ENCODE results near the gene SPEN.

The SPEN gene

GRCh38 chr1:15939181-15940109 lies 91.9 kb downstream of the SPEN start:
- no peak for DNase-seq

- no peak for DNase-seq
Observed at GRCh38 chr1:15940110-15941043, 92.9 kb downstream of the SPEN start.

- no peak for DNase-seq
Observed at GRCh38 chr1:15941044-15941840, 93.7 kb downstream of the SPEN start.

- no peak for DNase-seq
Observed at GRCh38 chr1:15941899-15942660, 94.6 kb downstream of the SPEN start.

- no peak for DNase-seq
Observed at GRCh38 chr1:15942661-15943327, 95.3 kb downstream of the SPEN start.

- no peak for DNase-seq
Observed at GRCh38 chr1:15943328-15943991, 96.0 kb downstream of the SPEN start.

- DNase-seq, result no peak
Observed at GRCh38 chr1:15943992-15944307, 96.4 kb downstream of the SPEN start.

- no peak for DNase-seq
Observed at GRCh38 chr1:15944308-15945010, 97.0 kb downstream of the SPEN start.

GRCh38 chr1:15945011-15945831 lies 97.7 kb downstream of the SPEN start:
- DNase-seq, result no peak

- DNase-seq, result no peak
Observed at GRCh38 chr1:15945832-15946448, 98.4 kb downstream of the SPEN start.

GRCh38 chr1:15946571-15947381 lies 99.3 kb downstream of the SPEN start:
- DNase-seq, result no peak

- no peak for DNase-seq
Observed at GRCh38 chr1:15947382-15948090, 100.0 kb downstream of the SPEN start.

- no peak for DNase-seq
Observed at GRCh38 chr1:15948091-15948591, 100.6 kb downstream of the SPEN start.

- no peak for DNase-seq
Observed at GRCh38 chr1:15948595-15949452, 101.3 kb downstream of the SPEN start.

GRCh38 chr1:15949453-15950245 lies 102.1 kb downstream of the SPEN start:
- no peak for DNase-seq
